ENCODE results near the gene CDC42EP3.

Gene CDC42EP3

GRCh38 chr2:37631698-37632097, 39.7 kb downstream of the CDC42EP3 start:
- no peak for TF ChIP-seq CTCF (IDR thresholded peaks at IDR 0.05; ENCODE audit: extremely low read depth, insufficient read depth, missing control alignments)
- DNase-seq (ENCODE audit: low spot score), result no peak
- in situ Hi-C loops (cut with MboI; ENCODE audit: low pct_unique_long_range_greater_than_20kb, low sequenced_read_pairs, unreplicated experiment), result no loop called here

- TF ChIP-seq CTCF (IDR thresholded peaks at IDR 0.05; ENCODE audit: extremely low read depth, insufficient read depth, missing control alignments), result no peak
- in situ Hi-C loops (cut with MboI; ENCODE audit: low pct_unique_long_range_greater_than_20kb, low sequenced_read_pairs, unreplicated experiment), result no loop called here
- DNase-seq (ENCODE audit: low spot score), result no peak
Measured at GRCh38 chr2:37631292-37631691, 40.1 kb downstream of the CDC42EP3 start.

GRCh38 chr2:37630776-37631175, 40.7 kb downstream of the CDC42EP3 start:
- no peak for TF ChIP-seq CTCF (IDR thresholded peaks at IDR 0.05; ENCODE audit: extremely low read depth, insufficient read depth, missing control alignments)
- in situ Hi-C loops (cut with MboI; ENCODE audit: low pct_unique_long_range_greater_than_20kb, low sequenced_read_pairs, unreplicated experiment), result no loop called here
- no peak for DNase-seq (ENCODE audit: low spot score)

GRCh38 chr2:37630301-37630700, 41.1 kb downstream of the CDC42EP3 start:
- in situ Hi-C loops (cut with MboI; ENCODE audit: low pct_unique_long_range_greater_than_20kb, low sequenced_read_pairs, unreplicated experiment), result no loop called here
- no peak for TF ChIP-seq CTCF (IDR thresholded peaks at IDR 0.05; ENCODE audit: extremely low read depth, insufficient read depth, missing control alignments)
- no peak for DNase-seq (ENCODE audit: low spot score)

GRCh38 chr2:37629529-37629928, 41.9 kb downstream of the CDC42EP3 start:
- TF ChIP-seq CTCF (IDR thresholded peaks at IDR 0.05; ENCODE audit: extremely low read depth, insufficient read depth, missing control alignments), result no peak
- in situ Hi-C loops (cut with MboI; ENCODE audit: low pct_unique_long_range_greater_than_20kb, low sequenced_read_pairs, unreplicated experiment), result no loop called here
- no peak for DNase-seq (ENCODE audit: low spot score)

- in situ Hi-C loops (cut with MboI; ENCODE audit: low pct_unique_long_range_greater_than_20kb, low sequenced_read_pairs, unreplicated experiment), result no loop called here
- DNase-seq (ENCODE audit: low spot score), result no peak
- TF ChIP-seq CTCF (IDR thresholded peaks at IDR 0.05; ENCODE audit: extremely low read depth, insufficient read depth, missing control alignments), result no peak
Measured at GRCh38 chr2:37627710-37628109, 43.7 kb downstream of the CDC42EP3 start.
